Measurements from ENCODE around the gene C6orf89.

DNA sequence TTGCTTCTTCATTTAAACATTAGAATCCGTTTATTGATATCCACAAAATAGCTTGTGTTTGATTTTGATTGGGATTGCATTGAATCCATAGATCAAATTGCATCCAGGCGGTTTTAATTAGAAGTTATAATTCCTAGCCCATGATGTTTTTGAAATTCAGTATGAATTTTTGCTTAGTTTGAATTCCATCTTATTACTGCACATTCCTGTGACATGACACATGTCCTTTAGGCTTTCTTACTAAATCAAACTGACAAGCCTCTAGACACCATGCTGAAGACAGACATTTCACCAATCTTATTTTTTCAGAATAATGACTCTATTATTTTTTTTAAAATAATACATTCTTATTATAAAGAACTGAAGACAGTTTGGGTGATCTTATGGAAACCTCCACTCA lies 47.4 kb downstream of the C6orf89 start:
- TF ChIP-seq, protein P1, sequence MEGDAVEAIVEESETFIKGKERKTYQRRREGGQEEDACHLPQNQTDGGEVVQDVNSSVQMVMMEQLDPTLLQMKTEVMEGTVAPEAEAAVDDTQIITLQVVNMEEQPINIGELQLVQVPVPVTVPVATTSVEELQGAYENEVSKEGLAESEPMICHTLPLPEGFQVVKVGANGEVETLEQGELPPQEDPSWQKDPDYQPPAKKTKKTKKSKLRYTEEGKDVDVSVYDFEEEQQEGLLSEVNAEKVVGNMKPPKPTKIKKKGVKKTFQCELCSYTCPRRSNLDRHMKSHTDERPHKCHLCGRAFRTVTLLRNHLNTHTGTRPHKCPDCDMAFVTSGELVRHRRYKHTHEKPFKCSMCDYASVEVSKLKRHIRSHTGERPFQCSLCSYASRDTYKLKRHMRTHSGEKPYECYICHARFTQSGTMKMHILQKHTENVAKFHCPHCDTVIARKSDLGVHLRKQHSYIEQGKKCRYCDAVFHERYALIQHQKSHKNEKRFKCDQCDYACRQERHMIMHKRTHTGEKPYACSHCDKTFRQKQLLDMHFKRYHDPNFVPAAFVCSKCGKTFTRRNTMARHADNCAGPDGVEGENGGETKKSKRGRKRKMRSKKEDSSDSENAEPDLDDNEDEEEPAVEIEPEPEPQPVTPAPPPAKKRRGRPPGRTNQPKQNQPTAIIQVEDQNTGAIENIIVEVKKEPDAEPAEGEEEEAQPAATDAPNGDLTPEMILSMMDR (IDR thresholded peaks at IDR 0.05) = no peak
- no peak for TF ChIP-seq POLR2A (IDR thresholded peaks at IDR 0.05)
- no peak for TF ChIP-seq POLR2AphosphoS5 (IDR thresholded peaks at IDR 0.05)
- TF ChIP-seq EP300 (IDR thresholded peaks at IDR 0.05) = no peak
